Activated naive CD4-positive, alpha-beta T cell (primary cell): ENCODE measurements around the gene ARSK.

ENCODE experiments used
- DNase-seq, 4 experiments: peaks; one replicate each; lab custom pipeline; 2025; lab: John Stamatoyannopoulos, UW

Gene ARSK

GRCh38 chr5:95647886-95648860 lies 93.3 kb downstream of the ARSK start:
- DNase-seq = no peak

GRCh38 chr5:95649274-95649673 lies 94.4 kb downstream of the ARSK start:
- no peak for DNase-seq

DNA sequence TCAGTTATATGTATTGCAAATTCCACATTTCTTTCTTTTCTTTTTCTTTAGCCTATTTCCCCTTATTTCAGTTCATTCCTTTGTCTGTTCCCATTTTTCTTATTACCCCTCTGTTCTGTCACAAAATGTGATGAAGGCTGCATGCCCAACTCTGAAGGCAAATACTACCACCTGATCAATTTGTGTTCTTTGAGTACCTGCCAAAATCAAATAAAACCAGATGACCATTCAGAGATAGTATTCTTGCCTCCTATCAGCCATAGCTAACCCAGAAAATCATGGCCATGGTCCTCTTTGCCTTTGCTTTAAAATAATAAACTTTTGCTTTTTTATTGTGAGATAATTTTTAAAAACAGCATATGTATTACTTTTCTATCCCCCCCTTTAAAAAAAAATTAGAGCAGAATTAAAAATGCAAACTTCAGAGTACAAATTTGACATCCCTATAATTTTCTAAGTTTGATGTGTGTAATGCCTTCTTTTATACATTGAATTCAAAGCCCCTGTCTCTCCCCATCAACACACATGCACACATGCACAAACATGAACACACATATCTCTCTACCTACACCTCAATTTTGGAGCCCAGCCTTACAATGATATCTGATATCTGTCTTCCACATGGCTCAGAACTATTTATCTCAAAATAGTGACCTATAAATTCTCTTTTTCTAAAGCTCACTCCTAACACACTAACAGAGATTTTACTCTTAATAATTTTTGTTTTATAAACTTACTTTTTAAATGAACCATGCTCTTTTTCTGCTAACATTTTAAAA lies 95.1 kb downstream of the ARSK start:
- no peak for DNase-seq

DNA sequence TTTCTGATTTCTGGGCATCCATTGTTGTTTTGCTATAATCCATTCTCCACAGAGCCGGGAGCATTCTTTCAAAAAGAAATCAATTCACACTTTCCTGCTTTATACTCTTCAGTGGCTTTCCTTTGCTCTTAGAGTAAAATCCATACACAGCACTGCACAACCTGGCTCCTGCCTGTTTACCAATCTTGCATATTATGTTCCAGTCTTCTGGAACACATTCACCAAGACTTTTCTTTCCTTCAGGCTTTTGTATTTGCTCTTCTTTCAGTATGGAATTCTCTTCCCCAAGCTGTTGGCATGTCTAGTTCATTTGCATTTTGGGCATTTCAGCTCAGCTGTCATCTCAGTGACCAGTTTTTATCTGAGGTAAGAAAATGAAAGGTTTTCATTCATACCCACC lies 97.9 kb downstream of the ARSK start:
- DNase-seq = no peak

DNA sequence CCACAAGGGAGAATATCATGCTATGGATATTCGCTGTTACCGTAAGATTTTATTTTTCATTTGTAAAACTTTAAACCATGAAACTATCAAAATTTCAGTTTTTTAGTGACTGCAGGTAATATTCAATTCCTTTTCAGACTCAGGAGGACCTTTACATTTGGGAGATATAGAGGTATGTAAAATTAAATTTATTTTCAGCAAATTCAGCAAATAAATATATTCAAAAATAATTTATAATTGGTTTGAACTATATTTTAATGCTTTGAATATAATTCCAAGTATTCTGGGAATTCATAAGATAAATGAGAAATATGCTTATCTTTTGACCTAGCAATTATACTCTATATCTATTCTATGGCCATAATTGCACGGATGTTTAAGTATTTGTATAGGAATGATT lies 99.3 kb downstream of the ARSK start:
- DNase-seq = no peak
